ENCODE data around the gene USP11.

Gene USP11

DNA sequence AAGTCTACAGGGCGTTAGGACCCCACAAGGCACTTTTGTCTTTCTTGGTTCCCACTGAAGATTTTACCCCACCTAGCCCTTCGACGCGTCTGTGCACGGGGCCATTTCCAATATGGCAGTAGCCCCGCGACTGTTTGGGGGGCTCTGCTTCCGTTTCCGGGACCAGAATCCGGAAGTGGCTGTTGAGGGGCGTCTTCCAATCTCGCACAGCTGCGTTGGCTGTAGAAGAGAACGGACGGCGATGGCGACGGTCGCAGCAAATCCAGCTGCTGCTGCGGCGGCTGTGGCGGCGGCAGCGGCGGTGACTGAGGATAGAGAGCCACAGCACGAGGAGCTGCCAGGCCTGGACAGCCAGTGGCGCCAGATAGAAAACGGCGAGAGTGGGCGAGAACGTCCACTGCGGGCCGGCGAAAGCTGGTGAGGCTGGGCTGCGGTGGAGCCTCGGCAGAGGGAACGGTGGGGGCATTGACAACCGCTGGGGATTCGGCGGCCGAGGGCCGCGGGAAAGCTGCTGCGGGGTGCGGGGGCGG, at the start of gene USP11:
Gene USP11 (plus strand): TSS at position 207 of the 530 bp plus-strand sequence. CDS start 35 bp downstream, at position 242.
- DNase-seq (ENCODE audit: low spot score), result peak; percentile 30

- DNase-seq (ENCODE audit: low spot score), result no peak
Observed at GRCh38 chrX:47184486-47184885, 48.3 kb upstream of the USP11 start.

- no peak for DNase-seq (ENCODE audit: low spot score)
Observed at GRCh38 chrX:47185241-47185640, 47.6 kb upstream of the USP11 start.

DNA sequence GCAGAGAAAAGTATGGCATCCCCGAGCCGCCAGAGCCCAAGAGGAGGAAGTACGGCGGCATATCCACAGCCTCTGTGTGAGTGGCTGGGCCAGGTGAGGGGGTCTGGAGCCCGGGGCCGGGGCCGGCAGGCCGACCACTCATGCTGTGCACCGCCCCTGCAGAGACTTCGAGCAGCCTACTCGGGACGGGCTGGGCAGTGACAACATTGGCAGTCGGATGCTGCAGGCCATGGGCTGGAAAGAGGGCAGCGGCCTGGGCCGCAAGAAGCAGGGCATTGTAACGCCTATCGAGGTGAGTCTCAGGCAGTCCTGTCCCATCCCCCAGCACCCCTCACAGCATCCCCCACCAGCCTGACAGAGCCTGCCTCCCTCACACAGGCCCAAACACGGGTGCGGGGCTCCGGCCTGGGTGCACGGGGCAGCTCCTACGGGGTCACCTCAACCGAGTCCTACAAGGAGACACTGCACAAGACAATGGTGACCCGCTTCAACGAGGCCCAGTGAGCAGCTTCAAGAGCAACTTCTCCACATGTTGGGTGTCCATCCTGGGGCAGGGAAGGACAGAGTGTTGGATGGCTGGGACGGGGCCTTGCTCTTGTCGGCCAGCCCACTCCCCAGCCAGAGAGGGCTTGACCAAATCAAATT, 46.6 kb upstream of the USP11 start:
- DNase-seq (ENCODE audit: low spot score), result no peak

DNA sequence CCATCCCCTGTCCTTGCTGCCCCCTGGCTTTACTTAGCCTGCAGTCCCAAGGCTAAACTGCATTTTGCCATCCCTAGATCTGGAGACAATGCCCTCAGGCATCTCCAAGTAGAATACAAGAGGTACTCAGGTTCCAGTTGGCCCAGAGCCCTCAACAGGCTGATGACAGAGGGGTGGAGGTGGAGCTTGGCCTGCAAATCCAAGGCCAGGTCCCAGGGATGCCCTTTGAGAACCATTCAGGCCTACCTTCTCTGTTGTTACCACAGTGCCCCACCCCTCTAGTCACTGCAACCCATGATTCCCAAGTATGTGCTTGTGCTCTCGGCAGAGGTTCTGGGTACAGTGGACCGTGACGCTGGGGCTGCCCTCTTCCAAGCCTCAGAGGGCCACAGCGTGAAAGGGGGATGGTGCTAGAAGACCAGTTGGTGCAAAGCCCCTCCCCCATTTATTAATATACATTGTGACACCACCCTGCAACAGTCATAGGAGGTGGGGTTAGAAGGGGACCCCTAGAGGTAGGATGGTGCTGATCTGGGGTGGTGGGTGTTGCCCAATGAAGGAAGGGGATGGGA, 45.6 kb upstream of the USP11 start:
- DNase-seq (ENCODE audit: low spot score), result no peak

- no peak for DNase-seq (ENCODE audit: low spot score)
Observed at GRCh38 chrX:47189906-47190305, 42.9 kb upstream of the USP11 start.

DNA sequence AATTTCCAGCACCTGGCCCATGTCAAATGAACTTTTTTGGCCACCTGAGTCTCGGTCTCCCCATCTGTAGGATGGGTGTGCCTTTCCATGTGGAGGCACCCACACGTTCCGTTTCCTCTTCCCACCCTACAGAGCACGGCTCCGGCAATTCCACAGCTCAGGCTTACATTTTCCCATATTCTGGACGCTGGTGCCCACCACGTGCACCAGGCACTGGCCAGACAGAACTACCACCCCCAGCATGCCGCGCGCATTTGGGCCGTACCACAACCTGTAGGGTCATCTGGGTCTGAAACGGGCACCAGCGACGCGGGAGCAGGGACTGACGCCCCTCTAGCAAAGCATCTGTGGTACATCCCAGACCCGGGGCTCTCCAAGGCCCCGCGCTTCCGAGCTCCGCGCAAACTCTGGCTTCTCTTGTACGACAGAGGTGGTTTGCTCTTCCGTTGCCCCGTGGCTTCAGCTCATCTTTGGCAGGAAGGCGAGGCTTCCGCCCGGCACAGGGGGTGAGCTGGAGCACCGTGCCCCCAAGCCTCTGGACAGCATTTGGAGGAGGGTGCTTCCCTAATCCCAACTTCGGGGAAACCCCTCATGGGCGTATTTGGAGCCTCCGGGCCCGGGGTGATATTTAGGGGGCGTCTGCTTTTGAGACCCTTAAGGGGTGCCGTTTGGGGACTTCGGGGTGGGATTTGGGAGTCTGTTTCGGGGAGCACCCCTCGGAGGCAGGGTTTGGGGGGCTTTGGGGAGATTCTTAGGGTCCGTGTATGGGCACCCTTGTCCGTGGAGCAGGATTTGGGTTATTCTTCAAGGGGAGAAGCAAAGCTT, 42.2 kb upstream of the USP11 start:
- DNase-seq (ENCODE audit: low spot score), result peak; percentile 92

DNA sequence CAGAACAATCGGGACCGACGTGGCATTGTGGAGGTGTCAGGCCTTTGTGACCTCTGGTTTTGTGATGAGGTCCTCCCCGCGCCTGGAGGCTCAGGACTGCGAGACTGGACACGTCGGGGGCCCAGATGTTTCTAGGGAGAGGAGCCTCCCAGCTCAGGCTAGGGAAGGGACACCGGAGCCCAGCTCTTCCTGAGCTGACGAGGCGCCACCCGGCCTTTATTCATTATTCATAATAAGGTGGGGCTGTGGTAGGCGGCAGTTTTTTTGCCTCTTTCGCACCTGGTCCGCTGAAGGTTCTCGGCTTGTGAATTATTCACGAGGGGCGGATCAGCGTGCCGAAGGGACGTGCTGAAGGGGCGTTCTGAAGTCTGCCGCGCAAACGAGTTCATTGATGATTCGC, 41.5 kb upstream of the USP11 start:
- DNase-seq (ENCODE audit: low spot score), result no peak

GRCh38 chrX:47191806-47192401, 40.9 kb upstream of the USP11 start:
- DNase-seq (ENCODE audit: low spot score), result no peak

DNA sequence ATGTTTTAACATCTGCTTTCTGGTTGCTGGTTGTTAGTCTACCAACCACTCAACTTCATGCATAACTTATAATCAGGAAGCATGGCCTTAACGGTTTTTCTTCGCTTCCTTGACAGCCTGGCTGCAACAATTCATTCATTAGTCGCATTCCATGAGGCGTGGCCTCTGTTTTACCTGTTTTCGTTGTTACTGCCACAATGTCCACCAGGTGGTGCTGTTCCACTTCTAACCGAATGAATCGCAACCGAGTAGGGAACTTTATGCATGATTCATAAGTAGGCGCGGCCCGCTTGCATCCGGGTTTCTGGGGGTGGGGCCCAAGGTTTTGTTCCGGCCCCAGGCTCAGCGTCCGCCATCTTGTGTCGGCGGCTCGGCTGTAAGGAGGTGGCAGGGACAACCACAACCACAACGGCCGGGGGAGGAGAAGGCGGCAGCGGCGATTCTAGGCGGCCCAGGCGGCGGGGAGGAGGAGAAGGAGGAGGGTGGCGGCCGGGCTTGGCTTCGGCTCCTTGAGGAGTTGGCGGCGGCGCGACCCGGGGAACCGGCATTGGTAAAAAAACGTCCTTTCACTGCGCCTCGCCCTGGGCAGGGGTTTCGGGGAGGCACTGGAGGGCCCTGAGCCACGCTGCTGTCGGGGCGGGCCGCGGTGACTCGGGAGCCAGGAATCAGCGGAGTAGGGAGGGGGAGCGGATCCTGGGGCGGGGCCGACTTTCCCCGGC, 39.2 kb upstream of the USP11 start, which contains the start of gene UBA1:
Gene UBA1 (plus strand): TSS at position 355 of the 719 bp plus-strand sequence. CDS start 4,974 bp downstream, outside the sequence.
- peak; percentile 97 for DNase-seq (ENCODE audit: low spot score)

DNA sequence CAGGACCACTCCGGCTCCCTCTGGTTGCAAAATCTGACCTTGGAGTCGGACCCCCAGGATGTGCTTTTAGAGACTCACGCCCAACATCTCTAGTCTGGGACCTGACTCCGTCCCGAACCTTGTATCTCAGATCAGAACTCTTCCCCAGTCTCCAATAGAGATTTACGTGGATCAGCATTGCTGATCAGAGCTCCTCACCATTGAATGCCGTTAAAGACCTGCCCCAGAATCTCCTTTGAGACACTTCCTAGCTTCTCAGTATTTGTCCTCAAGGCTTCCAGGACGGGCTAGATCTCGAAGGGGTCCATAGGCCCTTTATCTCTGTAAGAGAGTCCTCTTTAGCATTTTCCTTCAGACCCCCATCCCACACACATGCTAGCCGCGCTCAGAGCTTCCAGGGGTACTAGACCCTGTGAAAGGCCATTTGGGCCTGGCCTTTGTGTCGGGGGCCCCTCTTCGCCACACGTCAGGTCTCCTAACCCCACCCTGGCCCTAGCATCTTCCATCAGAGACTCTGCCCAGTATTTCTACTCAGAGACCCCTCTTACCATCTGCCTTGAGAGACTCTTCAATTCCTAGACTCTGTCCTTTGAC, 38.5 kb upstream of the USP11 start:
- no peak for DNase-seq (ENCODE audit: low spot score)

GRCh38 chrX:47196098-47196497, 36.7 kb upstream of the USP11 start:
- no peak for DNase-seq (ENCODE audit: low spot score)

DNA sequence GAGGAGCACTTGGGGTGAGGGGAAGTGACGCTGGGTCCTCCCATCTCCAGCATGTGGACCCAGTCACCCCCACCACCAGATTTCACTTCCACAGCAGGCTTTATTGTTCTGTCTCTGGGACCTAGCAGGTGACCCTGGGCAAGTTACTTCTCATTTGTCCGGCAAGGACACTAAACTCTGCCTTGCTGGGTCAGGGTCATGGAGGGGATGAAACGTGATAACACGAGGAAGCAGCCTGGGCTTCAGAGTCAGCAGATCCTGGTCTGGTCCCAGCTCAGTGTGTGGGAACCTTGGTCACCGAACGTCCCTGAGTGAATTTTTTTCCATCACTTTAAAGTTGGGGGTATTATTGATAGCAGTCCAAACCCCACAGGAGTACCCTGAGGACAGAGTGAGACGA, 35.3 kb upstream of the USP11 start:
- DNase-seq (ENCODE audit: low spot score), result no peak

DNA sequence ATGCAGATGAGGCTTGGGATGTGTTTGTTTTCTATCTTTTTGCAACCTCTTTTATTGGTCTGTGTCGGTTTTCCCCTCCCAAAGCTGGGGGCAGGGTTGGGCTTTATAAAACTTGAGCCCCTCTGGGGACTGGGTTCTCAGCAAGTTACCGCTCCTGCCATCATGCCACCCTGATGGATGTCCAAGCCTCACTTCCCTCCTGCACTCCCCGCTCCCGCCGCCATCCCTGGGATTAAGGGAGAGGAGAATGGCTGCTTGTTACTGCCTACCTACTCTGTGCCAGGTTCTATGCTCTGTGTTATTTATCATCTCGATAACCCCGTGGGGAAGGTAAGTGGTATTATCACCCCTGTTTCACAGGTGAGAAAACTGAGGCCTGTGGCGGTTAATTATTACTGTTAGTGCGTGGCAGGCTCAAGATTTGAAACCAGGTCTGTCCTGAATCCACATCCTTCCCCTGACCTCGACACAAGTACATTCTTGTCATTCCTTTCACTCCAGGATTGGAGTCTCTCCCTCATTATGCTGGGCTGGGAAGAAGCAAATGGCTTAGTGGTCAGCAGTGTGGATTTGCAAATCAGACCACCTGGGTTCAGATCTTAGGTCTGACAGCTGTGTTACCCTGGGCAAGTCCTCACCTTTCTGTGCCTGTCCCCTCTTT, 34.7 kb upstream of the USP11 start:
- no peak for DNase-seq (ENCODE audit: low spot score)

- no peak for DNase-seq (ENCODE audit: low spot score)
Observed at GRCh38 chrX:47198687-47199080, 34.1 kb upstream of the USP11 start.

- no peak for DNase-seq (ENCODE audit: low spot score)
Observed at GRCh38 chrX:47199286-47199685, 33.5 kb upstream of the USP11 start.

DNA sequence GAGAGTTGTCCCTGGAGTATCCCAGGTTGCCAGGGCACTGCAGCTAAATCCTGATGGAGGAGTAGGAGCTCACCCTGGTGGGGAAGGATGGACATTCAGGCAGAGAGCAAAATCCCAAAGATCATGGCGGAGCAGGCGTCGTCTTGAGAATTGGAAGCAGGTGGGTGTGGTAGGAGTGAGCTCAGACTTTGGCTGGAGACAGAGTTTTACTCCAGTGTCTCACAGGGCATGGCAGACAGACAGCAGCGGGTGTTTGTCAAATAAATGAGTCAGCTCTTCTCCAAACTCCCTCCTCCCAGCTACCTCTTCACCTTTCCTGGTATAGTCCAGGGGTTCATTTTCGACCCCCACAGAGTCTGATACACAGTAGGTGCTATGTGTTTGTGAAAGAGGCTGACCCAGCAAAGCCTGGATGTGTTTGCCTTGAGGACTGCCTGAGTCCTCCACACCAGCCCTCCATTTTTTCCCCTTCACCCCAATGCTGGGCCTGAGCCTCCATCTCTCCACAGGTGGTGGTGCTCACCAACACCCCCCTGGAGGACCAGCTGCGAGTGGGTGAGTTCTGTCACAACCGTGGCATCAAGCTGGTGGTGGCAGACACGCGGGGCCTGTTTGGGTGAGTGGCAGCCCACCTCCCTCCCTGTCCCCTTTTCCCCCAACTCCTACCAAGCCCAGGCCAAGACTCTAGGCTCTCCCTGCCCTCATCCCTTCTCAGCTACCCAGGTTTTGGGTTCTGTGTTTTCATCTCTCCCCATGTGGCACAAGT, 32.2 kb upstream of the USP11 start:
- peak; percentile 72 for DNase-seq (ENCODE audit: low spot score)

- no peak for DNase-seq (ENCODE audit: low spot score)
Observed at GRCh38 chrX:47201345-47201944, 31.4 kb upstream of the USP11 start.

DNA sequence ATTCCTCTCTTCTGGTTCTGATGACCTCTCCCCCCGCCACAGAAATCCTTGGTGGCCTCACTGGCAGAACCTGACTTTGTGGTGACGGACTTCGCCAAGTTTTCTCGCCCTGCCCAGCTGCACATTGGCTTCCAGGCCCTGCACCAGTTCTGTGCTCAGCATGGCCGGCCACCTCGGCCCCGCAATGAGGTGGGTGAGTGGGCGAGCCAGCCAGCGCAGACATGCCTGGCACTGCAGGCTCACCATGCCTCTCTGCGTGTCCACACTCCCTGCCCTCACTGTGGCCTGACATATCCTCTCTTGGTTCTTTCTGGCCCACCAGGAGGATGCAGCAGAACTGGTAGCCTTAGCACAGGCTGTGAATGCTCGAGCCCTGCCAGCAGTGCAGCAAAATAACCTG, 30.5 kb upstream of the USP11 start:
- no peak for DNase-seq (ENCODE audit: low spot score)

DNA sequence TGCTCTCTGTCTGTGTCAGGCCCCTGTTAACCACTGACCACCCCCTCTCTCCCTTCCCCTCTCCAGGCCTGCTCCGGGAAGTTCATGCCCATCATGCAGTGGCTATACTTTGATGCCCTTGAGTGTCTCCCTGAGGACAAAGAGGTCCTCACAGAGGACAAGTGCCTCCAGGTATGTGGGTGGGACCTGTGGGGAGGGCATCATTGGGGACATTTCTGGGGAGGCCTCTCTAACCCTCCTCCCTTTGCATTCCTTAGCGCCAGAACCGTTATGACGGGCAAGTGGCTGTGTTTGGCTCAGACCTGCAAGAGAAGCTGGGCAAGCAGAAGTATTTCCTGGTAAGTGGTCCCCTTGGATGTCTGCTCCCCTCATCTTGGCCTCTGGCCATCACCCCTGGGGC, 29.9 kb upstream of the USP11 start:
- DNase-seq (ENCODE audit: low spot score), result no peak

Measured in AG08395 (cell line).